Cardiac muscle cell (in vitro differentiated cells and primary cell): ENCODE data around the gene NNMT. TPM values are rescaled to one million over a fixed set of nuclear protein-coding genes. Genes with fewer than 3 reads are reported as not detected.

ENCODE experiments used
- DNase-seq, 2 donors: peaks; one replicate each; pipeline versions ENCODE4 v3.0.0 to v3.0.0-alpha.2; 2010 to 2017; ENCODE audit warnings: low read depth in 1 of 2, low spot score in 1 of 2
- H3K27ac ChIP-seq: fragments of 200-600 bp; sonication (generic); 2 replicates; pipeline ENCODE4 v1.5.1; 2016
- H3K27me3 ChIP-seq: fragments of 200-600 bp; sonication (generic); 2 replicates; pipeline ENCODE4 v1.6.0; 2016; ENCODE audit warnings: control low read depth
- H3K36me3 ChIP-seq: fragments of 200-600 bp; sonication (generic); 2 replicates; pipeline ENCODE4 v1.5.1; 2016; ENCODE audit warnings: control low read depth
- H3K4me1 ChIP-seq: fragments of 200-600 bp; sonication (generic); 2 replicates; pipeline ENCODE4 v1.8.1; 2017; ENCODE audit warnings: low read depth, mild to moderate bottlenecking, mixed run types
- H3K4me3 ChIP-seq: fragments of 200-600 bp; sonication (generic); 2 replicates; pipeline ENCODE4 v1.5.1; 2016; ENCODE audit warnings: mild to moderate bottlenecking
- H3K9me3 ChIP-seq: fragments of 200-600 bp; sonication (generic); 2 replicates; pipeline ENCODE4 v1.5.1; 2017; ENCODE audit warnings: low read depth, mild to moderate bottlenecking, control low read depth
- CTCF ChIP-seq: IDR thresholded peaks from 2 replicates; pipeline ENCODE4 v1.5.1; 2012; ENCODE audit warnings: low read depth, mild to moderate bottlenecking, low read length
- polyA plus RNA-seq: library from polyadenylated mRNA; unstranded; fragments of >200 nt; fragmentation: Nextera tagmentation; extraction: Ambion mirVana; gene quantifications from 2 replicates; pipeline ENCODE4 v1.2.1, GENCODE V29; 2016
- total RNA-seq: library from RNA; depleted of rRNA; stranded (reverse); fragments of >200 nt; gene quantifications from 2 replicates; pipeline ENCODE4 v1.2.3, GENCODE V29; 2016

NNMT gene
- total and polyA plus RNA-seq, 2 experiments from 2014 or later, result 2.0 TPM; not detected in 1

- Histone ChIP-seq H3K4me1 (peaks cover 4% of the 10 kb centered on the region), H3K4me3 (no peak overlapping the region), H3K36me3 (no peaks in the 10 kb centered on the region), H3K9me3 (no peaks in the 10 kb centered on the region), H3K27ac (no peak overlapping the region), H3K27me3 (no peaks in the 10 kb centered on the region)
- no peak for DNase-seq
- TF ChIP-seq CTCF, result no peak
Measured at GRCh38 chr11:114343020-114343419, 46.8 kb downstream of the NNMT start.

GRCh38 chr11:114343493-114343892, 47.3 kb downstream of the NNMT start:
- no peak overlapping the region for H3K27ac ChIP-seq
- no peaks in the 10 kb centered on the region for H3K9me3 ChIP-seq
- peaks cover 4% of the 10 kb centered on the region for H3K4me1 ChIP-seq
- H3K4me3 ChIP-seq, result no peak overlapping the region
- no peak for TF ChIP-seq CTCF
- DNase-seq, result no peak
- no peaks in the 10 kb centered on the region for H3K36me3 ChIP-seq
- no peaks in the 10 kb centered on the region for H3K27me3 ChIP-seq

GRCh38 chr11:114344494-114344893, 48.3 kb downstream of the NNMT start:
- no peak for DNase-seq
- no peaks in the 10 kb centered on the region for H3K36me3 ChIP-seq
- H3K9me3 ChIP-seq, result no peaks in the 10 kb centered on the region
- no peak overlapping the region for H3K27ac ChIP-seq
- H3K4me3 ChIP-seq, result no peak overlapping the region
- peaks cover 4% of the 10 kb centered on the region for H3K4me1 ChIP-seq
- no peak for TF ChIP-seq CTCF
- no peaks in the 10 kb centered on the region for H3K27me3 ChIP-seq

- Histone ChIP-seq H3K36me3 (no peaks in the 10 kb centered on the region), H3K4me1 (peaks cover 3% of the 10 kb centered on the region), H3K27ac (no peak overlapping the region), H3K4me3 (no peak overlapping the region), H3K27me3 (no peaks in the 10 kb centered on the region), H3K9me3 (no peaks in the 10 kb centered on the region)
- no peak for DNase-seq
- no peak for TF ChIP-seq CTCF
Measured at GRCh38 chr11:114345575-114346222, 49.5 kb downstream of the NNMT start.

- no peak for DNase-seq
- H3K4me3 ChIP-seq, result no peak overlapping the region
- H3K36me3 ChIP-seq, result no peaks in the 10 kb centered on the region
- no peak for TF ChIP-seq CTCF
- H3K4me1 ChIP-seq, result no peaks in the 10 kb centered on the region
- no peak overlapping the region for H3K27ac ChIP-seq
- H3K9me3 ChIP-seq, result no peaks in the 10 kb centered on the region
- no peaks in the 10 kb centered on the region for H3K27me3 ChIP-seq
Measured at GRCh38 chr11:114346709-114347141, 50.5 kb downstream of the NNMT start.
